Stimulated activated CD4-positive, alpha-beta T cell treated with anti-CD3 and anti-CD28 coated beads, TNF-alpha, amount 100 ng/mL, for 48 hours (primary cell): ENCODE results near the gene AATK.

Source experiments
- DNase-seq, 3 donors: peaks; one replicate each; pipeline ENCODE4 v3.0.0-alpha.2; 2020; ENCODE audit warnings: low read depth in 3 of 3

AATK gene

DNA sequence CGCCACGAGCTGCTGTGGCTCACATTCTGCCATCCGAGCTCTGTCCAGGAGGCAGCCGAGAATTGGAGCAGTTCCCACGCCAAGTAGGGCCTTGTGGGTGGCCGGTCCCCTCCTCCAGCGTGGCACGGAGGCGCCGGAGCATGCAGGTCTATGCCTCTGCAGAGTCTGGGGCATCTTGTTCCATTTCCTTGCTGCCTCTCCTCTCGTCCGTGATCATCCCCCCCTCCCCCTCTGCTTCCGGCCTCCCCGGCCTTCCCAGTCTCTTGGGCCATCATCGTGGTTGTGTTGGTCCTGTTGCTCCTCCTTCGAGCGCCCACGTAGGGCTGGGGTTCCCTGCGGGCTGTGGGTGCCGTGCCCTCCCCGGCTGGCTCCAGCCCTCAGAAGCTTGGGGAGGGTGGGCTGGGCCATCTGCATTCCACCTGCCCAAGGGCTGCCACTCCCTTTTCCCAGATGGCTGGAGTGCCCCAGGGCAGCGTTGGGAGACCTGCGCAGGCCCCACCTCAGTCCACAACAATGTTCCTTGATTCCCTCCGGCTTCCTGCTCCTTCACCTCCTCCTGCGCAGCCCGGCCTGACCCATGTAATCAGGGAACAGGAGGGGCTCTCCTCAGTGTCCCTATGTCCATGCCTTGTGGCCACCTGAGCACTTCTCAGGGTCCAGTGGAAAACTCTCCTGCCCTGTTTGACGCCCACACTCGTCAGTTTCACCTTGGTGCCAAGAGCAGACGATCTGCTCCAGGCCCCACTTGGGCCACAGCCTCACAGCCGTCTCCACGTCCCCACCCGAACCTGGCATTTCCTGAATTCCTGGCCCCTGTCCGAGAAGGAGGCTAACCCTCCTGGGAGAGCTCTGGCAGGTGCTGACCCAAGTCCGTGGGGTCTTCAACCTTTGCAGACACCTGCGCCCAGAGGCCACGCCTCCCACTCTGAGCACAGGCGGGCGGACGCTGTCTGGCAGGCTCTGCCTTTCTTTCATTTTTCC lies 94.0 kb downstream of the AATK start:
- DNase-seq: no peak

DNA sequence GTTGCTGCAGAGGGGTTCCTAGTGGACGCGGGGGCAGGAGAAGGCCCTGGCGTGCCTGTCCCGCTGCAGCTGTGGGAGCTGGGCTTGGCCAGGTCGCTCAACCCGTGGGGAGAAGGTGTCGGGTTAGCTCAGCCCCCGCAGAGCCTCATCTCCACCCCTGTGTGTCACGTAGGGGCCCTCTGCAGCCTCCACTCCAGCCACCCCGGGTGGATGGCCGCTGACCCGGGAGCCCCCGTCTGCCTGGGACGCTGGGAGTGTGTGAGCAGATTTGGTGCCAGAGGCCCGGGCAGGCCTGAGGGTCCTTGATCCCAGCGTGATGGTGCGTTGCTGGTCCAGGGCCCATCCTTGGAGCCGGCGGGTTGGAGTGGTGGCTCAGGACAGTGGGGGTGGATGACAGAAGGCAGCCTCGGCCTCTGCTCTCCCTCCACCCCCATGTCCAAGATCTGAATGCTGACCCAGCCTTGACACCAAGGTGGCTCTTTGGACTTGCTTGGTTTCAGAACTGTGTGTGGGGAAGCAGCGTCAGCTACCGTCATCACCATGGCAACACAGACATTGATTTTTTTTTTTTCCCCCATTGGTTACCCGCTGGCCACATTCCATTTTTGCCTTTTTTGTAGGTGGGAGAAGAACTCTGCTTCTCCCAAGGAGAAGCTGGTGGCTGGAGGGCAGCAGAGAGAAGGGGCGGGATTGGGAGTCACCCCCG lies 95.3 kb downstream of the AATK start:
- DNase-seq: no peak

- no peak for DNase-seq
Observed at GRCh38 chr17:81069135-81069645, 96.8 kb downstream of the AATK start.

DNA sequence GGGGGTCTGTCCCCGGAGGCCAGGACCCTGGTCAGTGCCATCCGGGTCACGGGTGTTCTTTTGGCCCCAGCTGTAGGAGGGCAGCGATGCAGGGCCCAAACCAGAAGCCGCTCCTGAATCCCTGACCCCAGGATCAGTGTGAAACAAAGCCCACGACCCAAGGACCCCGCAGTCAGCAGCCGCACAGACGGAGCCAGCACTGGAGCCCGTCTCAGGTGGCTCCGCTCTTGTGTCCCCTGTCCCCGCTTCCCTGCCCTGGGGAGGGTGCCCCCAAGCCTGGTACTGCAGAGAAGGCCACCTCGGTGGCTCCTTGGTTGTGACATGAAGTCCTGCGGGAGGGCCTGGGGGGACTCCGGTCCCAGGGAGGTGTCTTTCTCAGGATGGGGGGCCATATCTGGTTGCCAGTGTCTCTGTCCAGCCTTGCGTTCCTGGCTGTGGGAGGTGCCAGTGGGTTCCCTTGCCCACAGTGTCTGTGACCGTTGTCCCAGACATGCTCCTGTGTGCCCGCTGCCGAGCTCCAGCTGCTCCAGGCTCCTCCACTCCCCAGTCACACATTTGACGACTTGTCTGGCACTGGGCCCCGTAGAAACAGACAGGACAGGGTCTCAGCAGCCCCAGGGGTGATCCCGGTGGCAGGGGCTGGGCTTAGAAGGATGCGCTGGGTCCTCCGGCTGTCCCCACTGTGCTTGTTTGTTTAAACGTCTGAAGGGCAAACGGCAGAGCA lies 97.4 kb downstream of the AATK start:
- DNase-seq: no peak

DNA sequence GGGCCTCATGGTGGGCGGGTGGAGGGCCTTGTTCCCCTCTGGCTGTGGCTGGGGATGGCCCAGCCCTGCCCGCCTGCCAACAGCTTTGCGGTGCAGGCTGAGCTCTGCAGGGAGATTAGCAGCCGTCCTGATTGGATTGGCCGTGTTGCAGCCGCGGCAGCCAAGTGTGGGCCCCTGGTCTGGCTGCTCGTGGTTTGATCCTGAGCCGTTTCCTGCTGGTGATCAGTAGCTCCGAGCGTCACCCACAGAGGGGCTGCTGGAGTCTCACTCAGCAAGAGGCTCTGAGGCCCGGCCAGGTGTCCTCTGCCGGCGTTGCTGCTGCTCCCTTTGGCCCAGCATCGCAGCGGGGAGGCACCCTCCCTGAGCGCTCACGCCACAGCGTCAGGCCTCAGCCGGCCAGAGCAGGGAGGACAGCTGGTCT lies 98.6 kb downstream of the AATK start:
- no peak for DNase-seq
